LNCaP clone FGC (cell line): ENCODE data around the gene ALKBH8.
"Not testable (repeated sequence)": the region's sequence is repeated elsewhere in the genome, so short reads cannot be mapped to it uniquely, and the experiment has no call there.

Experiments used
- DNase-seq: peaks from one replicate; pipeline ENCODE4 v3.0.0-alpha.2; 2011; ENCODE audit warnings: low read depth
- H3K4me3 ChIP-seq: 2 replicates; pipeline ENCODE4 v1.5.1; 2011; ENCODE audit warnings: mild to moderate bottlenecking, low read depth, low read length, control low read depth
- TF ChIP-seq, protein P1 (sequence below): IDR thresholded peaks from 2 replicates; pipeline ENCODE4 v1.5.1; 2012; ENCODE audit warnings: mild to moderate bottlenecking; ENCODE audit not compliant: control insufficient read depth, insufficient read depth; ENCODE audit errors: extremely low read depth

The ALKBH8 gene

GRCh38 chr11:107508201-107508857 lies 57.2 kb downstream of the ALKBH8 start:
- TF ChIP-seq, protein P1, sequence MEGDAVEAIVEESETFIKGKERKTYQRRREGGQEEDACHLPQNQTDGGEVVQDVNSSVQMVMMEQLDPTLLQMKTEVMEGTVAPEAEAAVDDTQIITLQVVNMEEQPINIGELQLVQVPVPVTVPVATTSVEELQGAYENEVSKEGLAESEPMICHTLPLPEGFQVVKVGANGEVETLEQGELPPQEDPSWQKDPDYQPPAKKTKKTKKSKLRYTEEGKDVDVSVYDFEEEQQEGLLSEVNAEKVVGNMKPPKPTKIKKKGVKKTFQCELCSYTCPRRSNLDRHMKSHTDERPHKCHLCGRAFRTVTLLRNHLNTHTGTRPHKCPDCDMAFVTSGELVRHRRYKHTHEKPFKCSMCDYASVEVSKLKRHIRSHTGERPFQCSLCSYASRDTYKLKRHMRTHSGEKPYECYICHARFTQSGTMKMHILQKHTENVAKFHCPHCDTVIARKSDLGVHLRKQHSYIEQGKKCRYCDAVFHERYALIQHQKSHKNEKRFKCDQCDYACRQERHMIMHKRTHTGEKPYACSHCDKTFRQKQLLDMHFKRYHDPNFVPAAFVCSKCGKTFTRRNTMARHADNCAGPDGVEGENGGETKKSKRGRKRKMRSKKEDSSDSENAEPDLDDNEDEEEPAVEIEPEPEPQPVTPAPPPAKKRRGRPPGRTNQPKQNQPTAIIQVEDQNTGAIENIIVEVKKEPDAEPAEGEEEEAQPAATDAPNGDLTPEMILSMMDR: no peak
- H3K4me3 ChIP-seq: no peak overlapping the region
- DNase-seq: no peak

DNA sequence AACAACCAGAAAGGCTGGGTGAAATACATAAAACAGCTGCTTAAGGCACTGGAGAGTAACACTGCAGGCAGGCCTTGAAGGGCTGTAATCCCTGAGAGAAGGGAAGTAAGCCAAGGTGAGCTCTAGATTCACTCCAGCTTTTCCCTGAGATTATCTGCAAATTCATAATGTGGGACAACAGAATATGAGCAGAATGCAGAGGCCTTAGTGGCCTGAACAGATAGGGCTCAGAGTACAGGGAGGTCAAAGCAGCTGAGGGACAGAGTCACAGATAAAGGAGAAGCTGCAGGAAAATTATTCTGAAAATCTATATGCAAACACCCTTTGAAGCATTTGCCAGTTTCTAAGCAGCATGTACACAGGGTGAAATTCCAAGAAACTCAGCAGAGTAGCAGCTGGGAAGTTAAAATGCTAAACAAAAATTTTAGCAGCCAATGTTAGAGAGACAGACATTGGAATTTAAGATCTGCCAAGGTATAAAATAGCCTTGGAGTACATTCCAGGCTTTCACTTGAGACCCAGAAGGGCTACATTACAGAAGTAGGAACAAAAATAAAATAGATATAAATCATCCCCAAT lies 59.8 kb downstream of the ALKBH8 start:
- DNase-seq: no peak
- TF ChIP-seq, protein P1: no peak
- H3K4me3 ChIP-seq: no peak overlapping the region

GRCh38 chr11:107504981-107505380 lies 60.6 kb downstream of the ALKBH8 start:
- H3K4me3 ChIP-seq: no peak overlapping the region
- no peak for DNase-seq
- TF ChIP-seq, protein P1: no peak

- no peak for DNase-seq
- TF ChIP-seq, protein P1: no peak
- no peak overlapping the region for H3K4me3 ChIP-seq
Observed at GRCh38 chr11:107501713-107502112, 63.8 kb downstream of the ALKBH8 start.

DNA sequence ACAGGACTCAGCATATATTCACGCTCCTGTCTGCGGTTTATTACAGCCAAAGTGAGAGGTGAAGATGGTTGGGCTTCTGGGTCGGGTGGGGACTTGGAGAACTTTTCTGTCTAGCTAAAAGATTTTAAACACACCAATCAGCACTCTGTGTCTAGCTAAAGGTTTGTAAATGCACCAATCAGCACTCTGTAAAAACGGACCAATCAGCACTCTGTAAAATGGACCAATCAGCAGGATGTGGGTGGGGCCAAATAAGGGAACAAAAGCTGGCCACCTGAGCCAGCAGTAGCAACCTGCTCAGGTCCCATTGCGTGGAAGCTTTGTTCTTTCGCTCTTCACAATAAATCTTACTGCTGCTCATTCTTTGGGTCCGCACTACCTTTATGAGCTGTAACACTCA lies 68.2 kb downstream of the ALKBH8 start:
- H3K4me3 ChIP-seq, DNase-seq: not testable (repeated sequence)

- no peak overlapping the region for H3K4me3 ChIP-seq
- TF ChIP-seq, protein P1: no peak
- no peak for DNase-seq
Observed at GRCh38 chr11:107496011-107496410, 69.5 kb downstream of the ALKBH8 start.

GRCh38 chr11:107494055-107494454 lies 71.5 kb downstream of the ALKBH8 start:
- no peak for DNase-seq
- TF ChIP-seq, protein P1: no peak
- H3K4me3 ChIP-seq: no peak overlapping the region
